C4-2B (cell line): Measurements from ENCODE around the gene SREBF1.

Source experiments
- ZFX ChIP-seq: fragments of 450-650 bp; IDR thresholded peaks from 2 replicates; pipeline ENCODE4 v1.6.1; 2017
- TF ChIP-seq, protein P1 (sequence below): fragments of 450-650 bp; conservative IDR thresholded peaks from 2 replicates; pipeline ENCODE4 v1.5.1; 2017; ENCODE audit warnings: mild to moderate bottlenecking

DNA sequence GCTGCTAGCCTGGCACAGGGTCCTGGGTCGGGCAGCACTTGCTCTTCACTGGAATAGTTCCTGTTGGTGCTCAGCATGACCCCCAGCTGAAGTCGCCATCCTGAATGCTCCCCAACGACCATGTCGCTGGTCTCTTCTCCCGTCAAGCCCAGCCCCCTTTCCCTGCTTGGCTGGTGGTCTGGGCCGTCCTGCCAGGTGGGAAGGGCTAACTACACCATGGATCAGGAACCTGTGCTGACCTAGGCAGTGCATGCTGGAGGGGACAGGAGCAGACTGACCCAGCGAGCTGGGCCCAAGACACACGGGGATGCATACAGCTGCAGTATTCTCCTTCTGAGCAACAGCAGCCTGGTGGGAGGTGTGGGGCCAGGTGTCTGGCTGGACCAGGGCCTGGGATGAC lies 9.2 kb upstream of the SREBF1 start:
- TF ChIP-seq, protein P1, sequence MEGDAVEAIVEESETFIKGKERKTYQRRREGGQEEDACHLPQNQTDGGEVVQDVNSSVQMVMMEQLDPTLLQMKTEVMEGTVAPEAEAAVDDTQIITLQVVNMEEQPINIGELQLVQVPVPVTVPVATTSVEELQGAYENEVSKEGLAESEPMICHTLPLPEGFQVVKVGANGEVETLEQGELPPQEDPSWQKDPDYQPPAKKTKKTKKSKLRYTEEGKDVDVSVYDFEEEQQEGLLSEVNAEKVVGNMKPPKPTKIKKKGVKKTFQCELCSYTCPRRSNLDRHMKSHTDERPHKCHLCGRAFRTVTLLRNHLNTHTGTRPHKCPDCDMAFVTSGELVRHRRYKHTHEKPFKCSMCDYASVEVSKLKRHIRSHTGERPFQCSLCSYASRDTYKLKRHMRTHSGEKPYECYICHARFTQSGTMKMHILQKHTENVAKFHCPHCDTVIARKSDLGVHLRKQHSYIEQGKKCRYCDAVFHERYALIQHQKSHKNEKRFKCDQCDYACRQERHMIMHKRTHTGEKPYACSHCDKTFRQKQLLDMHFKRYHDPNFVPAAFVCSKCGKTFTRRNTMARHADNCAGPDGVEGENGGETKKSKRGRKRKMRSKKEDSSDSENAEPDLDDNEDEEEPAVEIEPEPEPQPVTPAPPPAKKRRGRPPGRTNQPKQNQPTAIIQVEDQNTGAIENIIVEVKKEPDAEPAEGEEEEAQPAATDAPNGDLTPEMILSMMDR = no peak
- TF ChIP-seq ZFX = no peak
